ENCODE data around the gene IQCK. TPM values are rescaled to one million over a fixed set of nuclear protein-coding genes. Genes with fewer than 3 reads are reported as not detected.
"Not testable (repeated sequence)": the region's sequence is repeated elsewhere in the genome, so short reads cannot be mapped to it uniquely, and the experiment has no call there.

The IQCK gene
- 10 to 100 TPM; 23.3 to 25.1 (median 24.5) TPM for polyA plus RNA-seq (ENCODE audit: insufficient read depth in 1 of 5, insufficient read length in 5 of 5, low replicate concordance in 1 of 5)
- long read RNA-seq, donor 1, partial matches to known transcripts, result 11 of 15 reads
- long read RNA-seq, donor 1, other reads (novel, unspliced or antisense), result 0 of 15 reads
- long read RNA-seq, donor 2, partial matches to known transcripts, result 5 of 7 reads
- long read RNA-seq, donor 2, other reads (novel, unspliced or antisense), result 0 of 7 reads
- long read RNA-seq, donor 3, partial matches to known transcripts, result 0 of 1 reads
- long read RNA-seq, donor 3, other reads (novel, unspliced or antisense), result 0 of 1 reads
- long read RNA-seq, donor 4, partial matches to known transcripts, result 13 of 14 reads
- long read RNA-seq, donor 4, other reads (novel, unspliced or antisense), result 0 of 14 reads
- long read RNA-seq, donor 5, partial matches to known transcripts, result 15 of 38 reads
- long read RNA-seq, donor 5, other reads (novel, unspliced or antisense), result 21 of 38 reads
- long read RNA-seq, donor 6, partial matches to known transcripts, result 11 of 11 reads
- long read RNA-seq, donor 6, other reads (novel, unspliced or antisense), result 0 of 11 reads
- long read RNA-seq, donor 7, partial matches to known transcripts, result 234 of 242 reads
- long read RNA-seq, donor 7, other reads (novel, unspliced or antisense), result 6 of 242 reads
- long read RNA-seq, donor 8, partial matches to known transcripts, result 8 of 9 reads
- long read RNA-seq, donor 8, other reads (novel, unspliced or antisense), result 0 of 9 reads

GRCh38 chr16:19717741-19718623, at the start of gene IQCK, which contains the start of gene KNOP1:
Gene IQCK (plus strand): TSS chr16:19718271. CDS start chr16:19718307, 36 bp downstream.
Gene KNOP1 (minus strand): TSS chr16:19718227. CDS start chr16:19715035, 3,192 bp downstream.
- DNase-seq, result peak; percentile 88 to 90

- DNase-seq, result no peak
These were observed 45.7 kb upstream of the IQCK start for GRCh38 chr16:19672378-19672777.

GRCh38 chr16:19674485-19674884, 43.6 kb upstream of the IQCK start:
- DNase-seq, result no peak

- DNase-seq, result no peak
These were observed 40.7 kb upstream of the IQCK start for GRCh38 chr16:19677402-19677801.

- no peak for DNase-seq
These were observed 39.3 kb upstream of the IQCK start for GRCh38 chr16:19678804-19679203.

GRCh38 chr16:19679281-19679680, 38.8 kb upstream of the IQCK start:
- not testable (repeated sequence) for DNase-seq

GRCh38 chr16:19680881-19681340, 37.2 kb upstream of the IQCK start:
- no peak for DNase-seq

- DNase-seq, result no peak
These were observed 36.4 kb upstream of the IQCK start for GRCh38 chr16:19681637-19682036.

- DNase-seq, result no peak
These were observed 34.4 kb upstream of the IQCK start for GRCh38 chr16:19683453-19684236.

- no peak for DNase-seq
These were observed 32.9 kb upstream of the IQCK start for GRCh38 chr16:19685176-19685575.

GRCh38 chr16:19687279-19687678, 30.8 kb upstream of the IQCK start:
- no peak for DNase-seq

- no peak for DNase-seq
These were observed 29.6 kb upstream of the IQCK start for GRCh38 chr16:19688396-19689024.

GRCh38 chr16:19689342-19689741, 28.7 kb upstream of the IQCK start:
- DNase-seq, result no peak

- no peak for DNase-seq
These were observed 27.9 kb upstream of the IQCK start for GRCh38 chr16:19690196-19690595.

- DNase-seq, result no peak
These were observed 26.8 kb upstream of the IQCK start for GRCh38 chr16:19691161-19691711.

- no peak for DNase-seq
These were observed 23.1 kb upstream of the IQCK start for GRCh38 chr16:19694989-19695388.

GRCh38 chr16:19696328-19696727, 21.7 kb upstream of the IQCK start:
- peak; percentile 47 to 60 for DNase-seq

GRCh38 chr16:19696961-19697360, 21.1 kb upstream of the IQCK start:
- DNase-seq, result no peak

GRCh38 chr16:19697756-19698318, 20.2 kb upstream of the IQCK start:
- DNase-seq, result no peak

Data from right lung (tissue), 10 donors.